DOHH2 (cell line): ENCODE data around the gene CTDSPL.

ENCODE experiments used
- CTCF ChIP-seq: fragments of 200-600 bp; sonication (generic); IDR thresholded peaks from one replicate; pipeline ENCODE4 v1.5.1; 2014; ENCODE audit warnings: antibody characterized with exemption, mild to moderate bottlenecking, low read depth, low read length; ENCODE audit not compliant: poor library complexity, severe bottlenecking
- EZH2phosphoT487 ChIP-seq: fragments of 200-600 bp; sonication (generic); IDR thresholded peaks from 2 replicates; pipeline ENCODE4 v1.6.1; 2017; ENCODE audit warnings: borderline replicate concordance, mild to moderate bottlenecking, antibody characterized with exemption, low read length, moderate library complexity, mixed read lengths

- TF ChIP-seq CTCF (no peak), EZH2phosphoT487 (no peak)
Observed at GRCh38 chr3:37992271-37993066, 130.8 kb downstream of the CTDSPL start.
